Measurements from ENCODE around the gene LGALSL. TPM values are rescaled to one million over a fixed set of nuclear protein-coding genes. Genes with fewer than 3 reads are reported as not detected.

The LGALSL gene
- total and polyA plus RNA-seq, 2 of the 13 experiments (the other 11 are each of a cell fraction or from before 2014, with no cell fraction given), result 15.4 to 20.0 TPM

DNA sequence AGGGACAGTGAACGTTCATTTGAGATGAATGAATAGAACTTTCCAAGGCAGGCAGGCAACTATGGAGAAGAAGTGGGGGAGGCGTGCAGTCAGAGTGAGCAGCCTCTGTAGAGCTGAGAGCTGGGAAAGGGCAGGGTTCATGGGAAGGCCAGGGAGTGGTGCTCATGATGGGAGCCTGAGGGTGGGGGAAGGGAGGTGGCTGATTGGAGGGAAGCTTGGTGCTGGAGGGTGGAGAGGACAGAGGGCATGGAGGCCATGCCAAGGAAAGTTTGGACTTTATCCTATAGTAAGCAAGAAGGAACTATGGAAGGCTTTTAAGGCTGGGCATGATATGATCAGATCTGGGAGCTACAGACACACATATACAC lies 47.6 kb upstream of the LGALSL start (continued):
- TF ChIP-seq ZBTB7A (CRISPR knock-in tag; IDR thresholded peaks at IDR 0.05) (no peak), REXO4 (CRISPR knock-in tag; IDR thresholded peaks at IDR 0.05; ENCODE audit: borderline replicate concordance) (no peak), POLR2G (IDR thresholded peaks at IDR 0.05; ENCODE audit: low read depth, low read length) (no peak), ZNF879 (CRISPR knock-in tag; IDR thresholded peaks at IDR 0.05) (no peak), ZNF567 (CRISPR knock-in tag; IDR thresholded peaks at IDR 0.05; ENCODE audit: borderline replicate concordance) (no peak)
- TF ChIP-seq, protein P1, sequence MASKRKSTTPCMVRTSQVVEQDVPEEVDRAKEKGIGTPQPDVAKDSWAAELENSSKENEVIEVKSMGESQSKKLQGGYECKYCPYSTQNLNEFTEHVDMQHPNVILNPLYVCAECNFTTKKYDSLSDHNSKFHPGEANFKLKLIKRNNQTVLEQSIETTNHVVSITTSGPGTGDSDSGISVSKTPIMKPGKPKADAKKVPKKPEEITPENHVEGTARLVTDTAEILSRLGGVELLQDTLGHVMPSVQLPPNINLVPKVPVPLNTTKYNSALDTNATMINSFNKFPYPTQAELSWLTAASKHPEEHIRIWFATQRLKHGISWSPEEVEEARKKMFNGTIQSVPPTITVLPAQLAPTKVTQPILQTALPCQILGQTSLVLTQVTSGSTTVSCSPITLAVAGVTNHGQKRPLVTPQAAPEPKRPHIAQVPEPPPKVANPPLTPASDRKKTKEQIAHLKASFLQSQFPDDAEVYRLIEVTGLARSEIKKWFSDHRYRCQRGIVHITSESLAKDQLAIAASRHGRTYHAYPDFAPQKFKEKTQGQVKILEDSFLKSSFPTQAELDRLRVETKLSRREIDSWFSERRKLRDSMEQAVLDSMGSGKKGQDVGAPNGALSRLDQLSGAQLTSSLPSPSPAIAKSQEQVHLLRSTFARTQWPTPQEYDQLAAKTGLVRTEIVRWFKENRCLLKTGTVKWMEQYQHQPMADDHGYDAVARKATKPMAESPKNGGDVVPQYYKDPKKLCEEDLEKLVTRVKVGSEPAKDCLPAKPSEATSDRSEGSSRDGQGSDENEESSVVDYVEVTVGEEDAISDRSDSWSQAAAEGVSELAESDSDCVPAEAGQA (IDR thresholded peaks at IDR 0.05; ENCODE audit: low read depth), result no peak
- TF ChIP-seq, protein P1 (CRISPR knock-in tag; IDR thresholded peaks at IDR 0.05; ENCODE audit: borderline replicate concordance), result no peak
- TF ChIP-seq, protein P2, sequence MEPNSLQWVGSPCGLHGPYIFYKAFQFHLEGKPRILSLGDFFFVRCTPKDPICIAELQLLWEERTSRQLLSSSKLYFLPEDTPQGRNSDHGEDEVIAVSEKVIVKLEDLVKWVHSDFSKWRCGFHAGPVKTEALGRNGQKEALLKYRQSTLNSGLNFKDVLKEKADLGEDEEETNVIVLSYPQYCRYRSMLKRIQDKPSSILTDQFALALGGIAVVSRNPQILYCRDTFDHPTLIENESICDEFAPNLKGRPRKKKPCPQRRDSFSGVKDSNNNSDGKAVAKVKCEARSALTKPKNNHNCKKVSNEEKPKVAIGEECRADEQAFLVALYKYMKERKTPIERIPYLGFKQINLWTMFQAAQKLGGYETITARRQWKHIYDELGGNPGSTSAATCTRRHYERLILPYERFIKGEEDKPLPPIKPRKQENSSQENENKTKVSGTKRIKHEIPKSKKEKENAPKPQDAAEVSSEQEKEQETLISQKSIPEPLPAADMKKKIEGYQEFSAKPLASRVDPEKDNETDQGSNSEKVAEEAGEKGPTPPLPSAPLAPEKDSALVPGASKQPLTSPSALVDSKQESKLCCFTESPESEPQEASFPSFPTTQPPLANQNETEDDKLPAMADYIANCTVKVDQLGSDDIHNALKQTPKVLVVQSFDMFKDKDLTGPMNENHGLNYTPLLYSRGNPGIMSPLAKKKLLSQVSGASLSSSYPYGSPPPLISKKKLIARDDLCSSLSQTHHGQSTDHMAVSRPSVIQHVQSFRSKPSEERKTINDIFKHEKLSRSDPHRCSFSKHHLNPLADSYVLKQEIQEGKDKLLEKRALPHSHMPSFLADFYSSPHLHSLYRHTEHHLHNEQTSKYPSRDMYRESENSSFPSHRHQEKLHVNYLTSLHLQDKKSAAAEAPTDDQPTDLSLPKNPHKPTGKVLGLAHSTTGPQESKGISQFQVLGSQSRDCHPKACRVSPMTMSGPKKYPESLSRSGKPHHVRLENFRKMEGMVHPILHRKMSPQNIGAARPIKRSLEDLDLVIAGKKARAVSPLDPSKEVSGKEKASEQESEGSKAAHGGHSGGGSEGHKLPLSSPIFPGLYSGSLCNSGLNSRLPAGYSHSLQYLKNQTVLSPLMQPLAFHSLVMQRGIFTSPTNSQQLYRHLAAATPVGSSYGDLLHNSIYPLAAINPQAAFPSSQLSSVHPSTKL (CRISPR knock-in tag; IDR thresholded peaks at IDR 0.05), result 0 out of 2 replicates have a peak, but pooled peaks have one; percentile 25
- TF ChIP-seq, protein P3, sequence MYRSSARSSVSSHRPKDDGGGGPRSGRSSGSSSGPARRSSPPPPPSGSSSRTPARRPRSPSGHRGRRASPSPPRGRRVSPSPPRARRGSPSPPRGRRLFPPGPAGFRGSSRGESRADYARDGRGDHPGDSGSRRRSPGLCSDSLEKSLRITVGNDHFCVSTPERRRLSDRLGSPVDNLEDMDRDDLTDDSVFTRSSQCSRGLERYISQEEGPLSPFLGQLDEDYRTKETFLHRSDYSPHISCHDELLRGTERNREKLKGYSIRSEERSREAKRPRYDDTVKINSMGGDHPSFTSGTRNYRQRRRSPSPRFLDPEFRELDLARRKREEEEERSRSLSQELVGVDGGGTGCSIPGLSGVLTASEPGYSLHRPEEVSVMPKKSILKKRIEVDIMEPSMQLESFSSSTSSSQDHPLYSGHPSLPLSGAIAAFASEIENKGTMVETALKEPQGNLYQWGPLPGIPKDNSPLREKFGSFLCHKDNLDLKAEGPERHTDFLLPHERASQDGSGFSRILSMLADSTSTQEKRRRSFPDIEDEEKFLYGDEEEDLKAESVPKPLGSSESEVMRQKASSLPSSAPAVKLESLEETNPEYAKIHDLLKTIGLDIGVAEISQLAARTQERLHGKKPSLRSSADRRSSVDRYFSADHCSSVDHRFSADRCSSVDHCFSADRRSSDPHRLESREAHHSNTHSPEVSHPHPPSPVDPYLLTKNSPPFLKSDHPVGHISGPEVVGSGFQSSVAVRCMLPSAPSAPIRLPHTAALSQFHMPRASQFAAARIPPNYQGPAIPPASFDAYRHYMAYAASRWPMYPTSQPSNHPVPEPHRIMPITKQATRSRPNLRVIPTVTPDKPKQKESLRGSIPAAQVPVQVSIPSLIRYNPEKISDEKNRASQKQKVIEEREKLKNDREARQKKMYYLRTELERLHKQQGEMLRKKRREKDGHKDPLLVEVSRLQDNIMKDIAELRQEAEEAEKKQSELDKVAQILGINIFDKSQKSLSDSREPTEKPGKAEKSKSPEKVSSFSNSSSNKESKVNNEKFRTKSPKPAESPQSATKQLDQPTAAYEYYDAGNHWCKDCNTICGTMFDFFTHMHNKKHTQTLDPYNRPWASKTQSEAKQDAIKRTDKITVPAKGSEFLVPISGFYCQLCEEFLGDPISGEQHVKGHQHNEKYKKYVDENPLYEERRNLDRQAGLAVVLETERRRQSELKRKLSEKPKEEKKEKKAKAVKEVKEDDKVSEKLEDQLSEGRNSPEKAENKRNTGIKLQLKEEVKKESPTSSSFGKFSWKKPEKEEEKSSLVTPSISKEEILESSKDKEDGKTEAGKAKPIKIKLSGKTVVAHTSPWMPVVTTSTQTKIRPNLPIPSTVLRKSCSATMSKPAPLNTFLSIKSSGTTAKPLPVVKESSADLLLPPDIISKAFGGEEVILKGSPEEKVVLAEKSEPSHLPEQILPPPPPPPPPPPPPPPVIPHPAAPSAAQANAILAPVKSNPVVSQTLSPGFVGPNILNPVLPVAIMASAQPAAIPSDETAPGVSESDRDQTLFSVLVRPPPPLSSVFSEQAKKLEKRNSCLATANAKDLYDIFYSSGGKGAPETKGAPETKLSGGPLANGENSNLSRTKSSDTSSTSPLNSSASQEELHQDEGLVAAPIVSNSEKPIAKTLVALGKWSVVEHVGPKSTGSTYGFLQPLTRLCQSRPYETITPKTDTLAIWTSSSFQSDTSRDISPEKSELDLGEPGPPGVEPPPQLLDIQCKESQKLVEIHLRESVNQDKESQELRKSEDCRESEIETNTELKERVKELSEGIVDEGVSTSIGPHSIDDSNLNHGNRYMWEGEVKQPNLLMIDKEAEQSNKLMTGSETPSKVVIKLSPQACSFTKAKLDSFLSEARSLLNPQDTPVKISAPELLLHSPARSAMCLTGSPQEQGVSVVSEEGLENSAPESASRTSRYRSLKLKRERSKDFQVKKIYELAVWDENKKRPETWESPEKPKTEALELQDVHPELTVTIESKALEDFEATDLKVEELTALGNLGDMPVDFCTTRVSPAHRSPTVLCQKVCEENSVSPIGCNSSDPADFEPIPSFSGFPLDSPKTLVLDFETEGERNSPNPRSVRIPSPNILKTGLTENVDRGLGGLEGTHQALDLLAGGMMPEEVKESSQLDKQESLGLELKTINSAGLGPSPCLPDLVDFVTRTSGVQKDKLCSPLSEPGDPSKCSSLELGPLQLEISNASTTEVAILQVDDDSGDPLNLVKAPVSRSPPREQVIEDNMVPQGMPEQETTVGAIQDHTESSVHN (CRISPR knock-in tag; IDR thresholded peaks at IDR 0.05), result no peak
- TF ChIP-seq, protein P4, sequence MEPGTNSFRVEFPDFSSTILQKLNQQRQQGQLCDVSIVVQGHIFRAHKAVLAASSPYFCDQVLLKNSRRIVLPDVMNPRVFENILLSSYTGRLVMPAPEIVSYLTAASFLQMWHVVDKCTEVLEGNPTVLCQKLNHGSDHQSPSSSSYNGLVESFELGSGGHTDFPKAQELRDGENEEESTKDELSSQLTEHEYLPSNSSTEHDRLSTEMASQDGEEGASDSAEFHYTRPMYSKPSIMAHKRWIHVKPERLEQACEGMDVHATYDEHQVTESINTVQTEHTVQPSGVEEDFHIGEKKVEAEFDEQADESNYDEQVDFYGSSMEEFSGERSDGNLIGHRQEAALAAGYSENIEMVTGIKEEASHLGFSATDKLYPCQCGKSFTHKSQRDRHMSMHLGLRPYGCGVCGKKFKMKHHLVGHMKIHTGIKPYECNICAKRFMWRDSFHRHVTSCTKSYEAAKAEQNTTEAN (CRISPR knock-in tag; conservative IDR thresholded peaks at IDR 0.05), result no peak
